H1 (cell line): Measurements from ENCODE around the gene MRPL16. TPM values are rescaled to one million over a fixed set of nuclear protein-coding genes. Genes with fewer than 3 reads are reported as not detected.

ENCODE experiments used
- CHD7 ChIP-seq: fragments of 300-600 bp; sonication (generic); IDR thresholded peaks from 2 replicates; pipeline ENCODE4 v1.7.1; 2012; ENCODE audit warnings: low read length, moderate library complexity, mild to moderate bottlenecking, inconsistent platforms; ENCODE audit not compliant: insufficient replicate concordance
- EP300 ChIP-seq, 2 experiments: IDR thresholded peaks; 1 replicate in 1 of 2; 2 replicates in 1 of 2; pipeline ENCODE4 v1.6.1; 2011 to 2012; ENCODE audit warnings: low read depth in 2 of 2, low read length in 2 of 2, mild to moderate bottlenecking in 2 of 2, borderline replicate concordance in 1 of 2, inconsistent platforms in 1 of 2, moderate library complexity in 1 of 2
- KDM4A ChIP-seq: IDR thresholded peaks from one replicate; pipeline ENCODE4 v1.7.1; 2012; ENCODE audit warnings: low read depth, mild to moderate bottlenecking, moderate library complexity, low read length, inconsistent platforms; ENCODE audit not compliant: severe bottlenecking
- polyA plus RNA-seq, 7 experiments: library from polyadenylated mRNA; depleted of rRNA in 3 of 7; stranded (reverse) in 5 of 7; unstranded in 2 of 7; fragments of >200 nt in 5 of 7; fragments of 200-250 nt in 2 of 7; gene quantifications; 1 replicate in 5 of 7; 2 replicates in 1 of 7; 4 replicates in 1 of 7; pipeline versions ENCODE4 v1.2.1 to v1.2.3, GENCODE V29; 2011 to 2013; ENCODE audit warnings: missing spikeins in 2 of 7, mixed read lengths in 2 of 7
- total RNA-seq: library from RNA; stranded (reverse); fragmentation: NEBNext Ultra II Directional; extraction: Animal tissue kit (Norgen Biotek cat#: 25700); gene quantifications from 2 replicates; pipeline ENCODE4 v1.2.1, GENCODE V29; 2021

Gene MRPL16
- total and polyA plus RNA-seq, 2 of the 8 experiments (the other 6 are each of a cell fraction or from before 2014, with no cell fraction given): 69.2 to 79.8 TPM

- no peak for TF ChIP-seq CHD7
- TF ChIP-seq KDM4A: no peak
- no peak for TF ChIP-seq EP300 (IDR thresholded peaks at IDR 0.05; ENCODE audit: borderline replicate concordance in 1 of 2, low read depth in 2 of 2, low read length in 2 of 2)
These were observed 52.1 kb downstream of the MRPL16 start (continued) for GRCh38 chr11:59758401-59759037.
